ENCODE results near the gene AQP7.
A peak's percentile ranks its signal among the peaks of the same experiment; 100 is the strongest.
"Not testable (repeated sequence)": the region's sequence is repeated elsewhere in the genome, so short reads cannot be mapped to it uniquely, and the experiment has no call there.

The AQP7 gene

GRCh38 chr9:33431420-33431819 is 29.1 kb upstream of the AQP7 start:
- DNase-seq, result no peak

GRCh38 chr9:33430942-33431341 is 28.6 kb upstream of the AQP7 start:
- no peak for DNase-seq

- DNase-seq, result no peak
Observed at GRCh38 chr9:33429256-33429985, 27.1 kb upstream of the AQP7 start.

- no peak for DNase-seq
Observed at GRCh38 chr9:33426843-33427293, 24.5 kb upstream of the AQP7 start.

GRCh38 chr9:33425128-33425533 is 22.8 kb upstream of the AQP7 start:
- no peak for DNase-seq

GRCh38 chr9:33424492-33424891 is 22.1 kb upstream of the AQP7 start:
- not testable (repeated sequence) for DNase-seq

- not testable (repeated sequence) for DNase-seq
Observed at GRCh38 chr9:33424043-33424442, 21.7 kb upstream of the AQP7 start.

- no peak for DNase-seq
Observed at GRCh38 chr9:33419708-33420303, 17.4 kb upstream of the AQP7 start.

GRCh38 chr9:33418090-33418489 is 15.7 kb upstream of the AQP7 start:
- no peak for DNase-seq

GRCh38 chr9:33416996-33417395 is 14.6 kb upstream of the AQP7 start:
- DNase-seq, result no peak

- peak; percentile 25 for DNase-seq
Observed at GRCh38 chr9:33415501-33416038, 13.2 kb upstream of the AQP7 start.

- DNase-seq, result no peak
Observed at GRCh38 chr9:33414889-33415500, 12.6 kb upstream of the AQP7 start.

GRCh38 chr9:33414268-33414667 is 11.9 kb upstream of the AQP7 start:
- DNase-seq, result no peak

- DNase-seq, result no peak
Observed at GRCh38 chr9:33408087-33408486, 5.7 kb upstream of the AQP7 start.

GRCh38 chr9:33407061-33407460 is 4.7 kb upstream of the AQP7 start:
- DNase-seq, result no peak

- no peak for DNase-seq
Observed at GRCh38 chr9:33404788-33405362, 2.5 kb upstream of the AQP7 start.

- DNase-seq, result no peak
Observed at GRCh38 chr9:33403941-33404787, 1.8 kb upstream of the AQP7 start.

- DNase-seq, result not testable (repeated sequence)
Observed at GRCh38 chr9:33401809-33402208, 559 bp downstream of the AQP7 start.

GRCh38 chr9:33399047-33399446 is 3.3 kb downstream of the AQP7 start:
- DNase-seq, result not testable (repeated sequence)

GRCh38 chr9:33397801-33398200 is 4.6 kb downstream of the AQP7 start:
- not testable (repeated sequence) for DNase-seq

GRCh38 chr9:33395159-33395879 is 7.0 kb downstream of the AQP7 start:
- DNase-seq, result not testable (repeated sequence)

- not testable (repeated sequence) for DNase-seq
Observed at GRCh38 chr9:33393986-33394385, 8.4 kb downstream of the AQP7 start.

All from NCI-H1092 (cell line).